ENCODE measurements around the gene FOXE3. TPM values are rescaled to one million over a fixed set of nuclear protein-coding genes. Genes with fewer than 3 reads are reported as not detected.

Gene FOXE3
- polyA plus RNA-seq, 2 of the 4 experiments (the other 2 are of a cell fraction): 0.08 TPM; not detected in 1

- no peak for TF ChIP-seq BCL3 (IDR thresholded peaks at IDR 0.05)
- TF ChIP-seq RCOR1 (IDR thresholded peaks at IDR 0.05; ENCODE audit: low read depth, low read length): no peak
- no peak for TF ChIP-seq JUNB (IDR thresholded peaks at IDR 0.05)
- TF ChIP-seq HOXB13 (CRISPR knock-in tag; IDR thresholded peaks at IDR 0.05; ENCODE audit: low read depth): no peak
These were observed 27.6 kb downstream of the FOXE3 start (continued) for GRCh38 chr1:47443530-47444296.

- TF ChIP-seq RCOR1 (IDR thresholded peaks at IDR 0.05; ENCODE audit: low read depth, low read length) (no peak), HOXA7 (CRISPR knock-in tag; IDR thresholded peaks at IDR 0.05) (no peak), RFX5 (IDR thresholded peaks at IDR 0.05) (no peak), HDAC2 (IDR thresholded peaks at IDR 0.05) (no peak), RNF2 (IDR thresholded peaks at IDR 0.05; ENCODE audit: borderline replicate concordance, low read depth) (no peak), ZSCAN20 (CRISPR knock-in tag; IDR thresholded peaks at IDR 0.05) (no peak), HOXB5 (CRISPR knock-in tag; IDR thresholded peaks at IDR 0.05) (no peak), FOSL2 (IDR thresholded peaks at IDR 0.05) (no peak), FOSL2 (CRISPR knock-in tag; IDR thresholded peaks at IDR 0.05) (no peak), HOXB13 (CRISPR knock-in tag; IDR thresholded peaks at IDR 0.05; ENCODE audit: low read depth) (no peak), CEBPB (IDR thresholded peaks at IDR 0.05) (no peak), NR3C1 (IDR thresholded peaks at IDR 0.05) (no peak), ZC3H11A (IDR thresholded peaks at IDR 0.05) (no peak), NPAS2 (CRISPR knock-in tag; IDR thresholded peaks at IDR 0.05; ENCODE audit: borderline replicate concordance) (no peak), SMC3 (IDR thresholded peaks at IDR 0.05) (no peak), RAD21 (conservative IDR thresholded peaks at IDR 0.05 in 1 of 2, IDR thresholded peaks at IDR 0.05 in 1 of 2) (no peak), POLR2A (IDR thresholded peaks at IDR 0.05; ENCODE audit: low read length) (no peak)
- FAIRE-seq: no peak
- ATAC-seq: no peak; a peak in 1 of 6 replicates
- H3K9me3 ChIP-seq: no peaks in the 10 kb centered on the region
- peak overlapping the region; percentile 97 for H3K4me2 ChIP-seq
- H3K4me1 ChIP-seq: no peaks in the 10 kb centered on the region
- no peak for DNase-seq (ENCODE audit: low read depth in 1 of 2, low spot score in 1 of 2)
- POLR2A ChIA-PET: no interaction called here
- peak overlapping the region; percentile 46 for H3K4me3 ChIP-seq
- peak overlapping the region; percentile 57 to 72; a peak in 3 of 6 replicates for H3K27ac ChIP-seq
- CTCF ChIA-PET: interaction anchor here (0.6 to 1.1 kb wide), 3 partner anchors 8 to 33 kb away, joined by 3 to 5 read pairs (median 4); no protein-coding TSS in a partner anchor
- WGBS (ENCODE audit: missing lambda C conversion rate): 82% methylated on average over 15 of the region's 15 CpGs
These were observed 28.1 kb downstream of the FOXE3 start for GRCh38 chr1:47444297-47444561.

- Histone ChIP-seq H3K9me3 (no peaks in the 10 kb centered on the region), H3K27ac (peak overlapping the region; percentile 57 to 72; a peak in 4 of 6 replicates), H3K4me3 (peak overlapping the region; percentile 46), H3K4me1 (no peaks in the 10 kb centered on the region), H3K4me2 (peak overlapping the region; percentile 97)
- peak; percentile 76 to 88 for ATAC-seq
- FAIRE-seq: no peak
- CTCF ChIA-PET: interaction anchor here (0.6 to 1.1 kb wide), 3 partner anchors 9 to 33 kb away, joined by 3 to 5 read pairs (median 4); no protein-coding TSS in a partner anchor
- WGBS (ENCODE audit: missing lambda C conversion rate): 33% methylated on average over 37 of the region's 73 CpGs
- POLR2A ChIA-PET: no interaction called here
- no peak for TF ChIP-seq TFCP2L1 (CRISPR knock-in tag; IDR thresholded peaks at IDR 0.05)
- TF ChIP-seq ZFP36 (IDR thresholded peaks at IDR 0.05; ENCODE audit: borderline replicate concordance, partially characterized antibody): no peak
- TF ChIP-seq HES2 (IDR thresholded peaks at IDR 0.05): no peak
- TF ChIP-seq RCOR1 (IDR thresholded peaks at IDR 0.05; ENCODE audit: low read depth, low read length): no peak
- TF ChIP-seq ZSCAN20 (CRISPR knock-in tag; IDR thresholded peaks at IDR 0.05): no peak
- TF ChIP-seq E2F6 (IDR thresholded peaks at IDR 0.05; ENCODE audit: borderline replicate concordance, low read depth): peak; percentile 54; the same call in 1 of the 2 replicates
- peak; percentile 36; the same call in 1 of the 2 replicates for TF ChIP-seq MAX (IDR thresholded peaks at IDR 0.05)
- DNase-seq (ENCODE audit: low read depth in 1 of 2, low spot score in 1 of 2): peak in 1 of 2 experiments; percentile 35
These were observed 28.7 kb downstream of the FOXE3 start for GRCh38 chr1:47444562-47445465.

Measured in A549 (cell line).